ENCODE results near the gene NEIL3.

GRCh38 chr4:177288335-177288734, 21.3 kb upstream of the NEIL3 start:
- TF ChIP-seq YY1 (IDR thresholded peaks at IDR 0.05; ENCODE audit: low read depth, low read length), result no peak
- no peak for TF ChIP-seq CTCF (IDR thresholded peaks at IDR 0.05 in 2 of 3, conservative IDR thresholded peaks at IDR 0.05 in 1 of 3; ENCODE audit: control insufficient read depth in 2 of 3, extremely low read depth in 1 of 3, insufficient read depth in 1 of 3, low read depth in 3 of 3, low read length in 3 of 3)
- TF ChIP-seq PBX3 (IDR thresholded peaks at IDR 0.05; ENCODE audit: insufficient replicate concordance, low read depth, low read length), result no peak
- no peak for TF ChIP-seq LARP7 (IDR thresholded peaks at IDR 0.05)
- TF ChIP-seq EP300 (IDR thresholded peaks at IDR 0.05; ENCODE audit: borderline replicate concordance in 1 of 2, control insufficient read depth in 1 of 2, low read depth in 2 of 2, low read length in 2 of 2), result no peak
- no peak for TF ChIP-seq POLR2A (IDR thresholded peaks at IDR 0.05; ENCODE audit: low read depth, low read length)
- no peak for TF ChIP-seq FOXK2 (IDR thresholded peaks at IDR 0.05)
